ENCODE data around the gene TAS2R1. TPM values are rescaled to one million over a fixed set of nuclear protein-coding genes. Genes with fewer than 3 reads are reported as not detected.

TAS2R1 gene
- total RNA-seq, 1 donor from 2014 or later = not detected

GRCh38 chr5:9622971-9623421 lies 7.2 kb downstream of the TAS2R1 start:
- TF ChIP-seq CTCF (IDR thresholded peaks at IDR 0.05; ENCODE audit: insufficient read depth, low read length, severe bottlenecking) = no peak
- H3K36me3 ChIP-seq (ENCODE audit: control insufficient read depth, insufficient read depth, low read length) = no peaks in the 10 kb centered on the region
- no peak overlapping the region for H3K4me3 ChIP-seq (ENCODE audit: low read depth, low read length)
- FAIRE-seq (peak; percentile 40), DNase-seq (ENCODE audit: low read depth) (peak; percentile 38)
- H3K27me3 ChIP-seq (ENCODE audit: control insufficient read depth, insufficient read depth, low read length) = no peaks in the 10 kb centered on the region

GRCh38 chr5:9621379-9621903 lies 8.7 kb downstream of the TAS2R1 start:
- no peak overlapping the region for H3K4me3 ChIP-seq (ENCODE audit: low read depth, low read length)
- no peak for FAIRE-seq
- no peaks in the 10 kb centered on the region for H3K27me3 ChIP-seq (ENCODE audit: control insufficient read depth, insufficient read depth, low read length)
- TF ChIP-seq CTCF (IDR thresholded peaks at IDR 0.05; ENCODE audit: insufficient read depth, low read length, severe bottlenecking) = no peak
- no peak for DNase-seq (ENCODE audit: low read depth)
- no peaks in the 10 kb centered on the region for H3K36me3 ChIP-seq (ENCODE audit: control insufficient read depth, insufficient read depth, low read length)

GRCh38 chr5:9619331-9620092 lies 10.6 kb downstream of the TAS2R1 start:
- DNase-seq (ENCODE audit: low read depth) = no peak
- Histone ChIP-seq H3K36me3 (ENCODE audit: control insufficient read depth, insufficient read depth, low read length) (no peaks in the 10 kb centered on the region), H3K27me3 (ENCODE audit: control insufficient read depth, insufficient read depth, low read length) (no peaks in the 10 kb centered on the region), H3K4me3 (ENCODE audit: low read depth, low read length) (no peak overlapping the region)
- no peak for FAIRE-seq
- no peak for TF ChIP-seq CTCF (IDR thresholded peaks at IDR 0.05; ENCODE audit: insufficient read depth, low read length, severe bottlenecking)

- H3K27me3 ChIP-seq (ENCODE audit: control insufficient read depth, insufficient read depth, low read length) = no peaks in the 10 kb centered on the region
- no peak for TF ChIP-seq CTCF (IDR thresholded peaks at IDR 0.05; ENCODE audit: insufficient read depth, low read length, severe bottlenecking)
- H3K36me3 ChIP-seq (ENCODE audit: control insufficient read depth, insufficient read depth, low read length) = no peaks in the 10 kb centered on the region
- FAIRE-seq (peak; percentile 91), DNase-seq (ENCODE audit: low read depth) (peak; percentile 13)
- no peak overlapping the region for H3K4me3 ChIP-seq (ENCODE audit: low read depth, low read length)
Measured at GRCh38 chr5:9617739-9618504, 12.2 kb downstream of the TAS2R1 start.

- Histone ChIP-seq H3K4me3 (ENCODE audit: low read depth, low read length) (no peak overlapping the region), H3K27me3 (ENCODE audit: control insufficient read depth, insufficient read depth, low read length) (no peaks in the 10 kb centered on the region), H3K36me3 (ENCODE audit: control insufficient read depth, insufficient read depth, low read length) (no peaks in the 10 kb centered on the region)
- no peak for TF ChIP-seq CTCF (IDR thresholded peaks at IDR 0.05; ENCODE audit: insufficient read depth, low read length, severe bottlenecking)
- no peak for DNase-seq (ENCODE audit: low read depth)
- no peak for FAIRE-seq
Measured at GRCh38 chr5:9617221-9617620, 12.9 kb downstream of the TAS2R1 start.
